Measurements from ENCODE around the gene MRPS25. TPM values are rescaled to one million over a fixed set of nuclear protein-coding genes. Genes with fewer than 3 reads are reported as not detected.

The MRPS25 gene
- total RNA-seq, 1 donor from 2014 or later = 105 TPM

Other genes starting within 250 kb of the MRPS25 start
- not detected in 2 replicates for gene FGD5, start 246.4 kb downstream of the MRPS25 start, total RNA-seq
- gene NR2C2, start 117.7 kb downstream of the MRPS25 start, total RNA-seq = 50.7 and 52.7 TPM in 2 replicates
- gene RBSN, start 33.8 kb upstream of the MRPS25 start, total RNA-seq = 11.7 and 12.5 TPM in 2 replicates
- 26.0 and 28.6 TPM in 2 replicates for gene CAPN7, start 140.9 kb upstream of the MRPS25 start, total RNA-seq

Measured in activated T-helper 1 cell treated with anti-CD3 and anti-CD28 coated beads, Interleukin-12 subunit alpha, Interleukin-12 subunit beta, Interleukin-2, Interleukin-4 antibody, amounts not matched to agents 30 ng/mL and 10 ng/mL and 1 ng/mL, durations not matched to agents 14 hours and 24 hours and 36 hours (primary cell).